OCI-LY7 (cell line): ENCODE results near the gene STX18. TPM values are rescaled to one million over a fixed set of nuclear protein-coding genes. Genes with fewer than 3 reads are reported as not detected.

Source experiments
- BruUV-seq: library from RNA; stranded (reverse); fragments of 400-500 nt; replicated peaks from 2 replicates; lab custom pipeline; 2021; lab: Mats Ljungman, UMichigan
- CTCF ChIA-PET: fragments of 300-600 bp; sonication (Branson Sonifier 250); formaldehyde crosslinking; loops from one replicate; lab custom pipeline; 2022; ENCODE audit warnings: antibody characterized with exemption; ENCODE audit not compliant: unreplicated experiment; lab: Charles Lee
- POLR2A ChIA-PET: fragments of 300-600 bp; sonication (Branson Sonifier 250); formaldehyde crosslinking; loops from one replicate; lab custom pipeline; 2022; ENCODE audit warnings: antibody characterized with exemption; lab: Charles Lee
- DNase-seq: peaks from one replicate; pipeline ENCODE4 v3.0.0-alpha.2; 2015; ENCODE audit warnings: low spot score
- H2AFZ ChIP-seq: fragments of 200-600 bp; sonication (generic), shearing (Covaris generic); 2 replicates; pipeline ENCODE4 v1.6.1; 2014; ENCODE audit warnings: mild to moderate bottlenecking, antibody characterized with exemption, low read length, moderate library complexity
- H3K27ac ChIP-seq: fragments of 200-600 bp; sonication (generic); 2 replicates; pipeline ENCODE4 v1.5.1; 2014; ENCODE audit warnings: mixed run types, low read depth, mild to moderate bottlenecking, moderate library complexity, low read length, inconsistent platforms; ENCODE audit not compliant: poor library complexity, severe bottlenecking
- H3K36me3 ChIP-seq: fragments of 200-600 bp; sonication (generic); 2 replicates; pipeline ENCODE4 v1.6.1; 2014; ENCODE audit warnings: mild to moderate bottlenecking, antibody characterized with exemption, low read length, moderate library complexity, mixed read lengths; ENCODE audit not compliant: insufficient read depth
- H3K4me1 ChIP-seq: fragments of 200-600 bp; sonication (generic); 2 replicates; pipeline ENCODE4 v1.5.1; 2014; ENCODE audit warnings: mild to moderate bottlenecking, low read length; ENCODE audit not compliant: insufficient read depth, poor library complexity, severe bottlenecking
- H3K4me2 ChIP-seq: fragments of 200-600 bp; sonication (generic); 2 replicates; pipeline ENCODE4 v1.6.1; 2014; ENCODE audit warnings: mild to moderate bottlenecking, low read length
- H3K4me3 ChIP-seq: fragments of 200-600 bp; sonication (generic); 2 replicates; pipeline ENCODE4 v1.5.1; 2014; ENCODE audit warnings: mild to moderate bottlenecking, low read depth, low read length; ENCODE audit not compliant: poor library complexity, severe bottlenecking
- H3K79me2 ChIP-seq: fragments of 200-600 bp; sonication (generic); 2 replicates; pipeline ENCODE4 v1.6.1; 2016; ENCODE audit warnings: low read depth, mild to moderate bottlenecking, low read length, moderate library complexity, mixed read lengths; ENCODE audit not compliant: insufficient read depth
- H3K9me2 ChIP-seq: fragments of 200-600 bp; sonication (generic); 2 replicates; pipeline ENCODE4 v1.6.1; 2016; ENCODE audit warnings: mild to moderate bottlenecking, low read length, mixed read lengths; ENCODE audit not compliant: insufficient read depth
- H3K9me3 ChIP-seq: fragments of 200-600 bp; sonication (generic); 2 replicates; pipeline ENCODE4 v1.6.1; 2014; ENCODE audit warnings: mild to moderate bottlenecking, mixed run types, low read length, mixed read lengths
- H4K20me1 ChIP-seq: fragments of 200-600 bp; sonication (generic); 2 replicates; pipeline ENCODE4 v1.6.1; 2014; ENCODE audit warnings: mild to moderate bottlenecking, antibody characterized with exemption, low read length, moderate library complexity, mixed read lengths; ENCODE audit not compliant: insufficient read depth
- EZH2phosphoT487 ChIP-seq: fragments of 200-600 bp; sonication (generic); IDR thresholded peaks from 2 replicates; pipeline ENCODE4 v1.6.1; 2018; ENCODE audit warnings: low read depth, borderline replicate concordance, mild to moderate bottlenecking, mixed run types, antibody characterized with exemption, low read length, moderate library complexity, mixed read lengths
- intact Hi-C: fragments of 100-400 bp; cut with micrococcal nuclease; formaldehyde crosslinking; loops from one replicate; pipeline ENCODE4 v1.10.0; 2022; ENCODE audit not compliant: unreplicated experiment
- total RNA-seq, 2 experiments: library from RNA; depleted of rRNA in 1 of 2; stranded (reverse); fragments of >200 nt in 1 of 2; shearing (Covaris generic) in 1 of 2; gene quantifications; 2 replicates each; pipeline ENCODE4 v1.2.3, GENCODE V29; 2014 to 2022
- TF ChIP-seq, protein P1 (sequence below): fragments of 200-600 bp; sonication (generic); conservative IDR thresholded peaks from 2 replicates; pipeline ENCODE4 v1.5.1; 2014; ENCODE audit warnings: mild to moderate bottlenecking, antibody characterized with exemption, low read length, moderate library complexity, mixed read lengths

STX18 gene
- total RNA-seq, 2 experiments from 2014 or later = 30.6 to 35.2 TPM

DNA sequence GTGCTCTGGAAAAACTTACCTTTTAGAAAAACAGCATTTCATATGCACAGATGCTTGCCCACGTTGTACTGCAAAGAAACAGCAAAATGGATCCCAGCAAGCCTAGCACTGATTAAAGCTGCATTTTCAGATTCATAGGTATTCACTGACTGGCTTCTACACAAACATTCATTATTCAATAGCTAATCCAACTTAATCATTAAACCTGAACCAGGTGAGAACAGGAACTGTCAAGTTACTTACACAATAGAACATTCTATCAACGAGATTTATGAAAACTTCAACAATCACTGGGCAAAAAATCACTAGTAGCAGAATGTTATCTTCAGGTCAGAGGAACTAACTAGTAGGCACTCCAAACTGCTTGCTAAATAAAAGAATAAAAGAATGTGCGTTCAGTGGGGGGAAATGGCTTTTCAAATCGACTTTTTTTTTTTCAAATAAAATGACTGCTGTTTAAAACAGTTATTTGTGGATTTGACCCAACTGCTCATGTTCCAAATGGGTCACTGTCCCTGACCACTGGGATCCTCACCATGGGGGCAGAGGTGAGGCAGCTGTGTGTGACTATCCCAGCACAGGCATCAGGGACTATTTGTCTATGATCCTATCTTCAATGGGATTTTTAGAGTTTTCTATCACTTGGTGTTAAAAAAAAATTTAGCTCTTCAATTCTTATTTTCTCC lies 42.3 kb downstream of the STX18 start:
- POLR2A ChIA-PET = interaction anchor here (0.7 to 1.4 kb wide), 3 partner anchors 24 to 44 kb away, joined by 3 to 4 read pairs (median 3); no protein-coding TSS in a partner anchor
- Histone ChIP-seq H4K20me1 (no peaks in the 10 kb centered on the region), H3K79me2 (peaks cover 6% of the 10 kb centered on the region; the same call in 1 of the 2 replicates), H3K9me3 (no peaks in the 10 kb centered on the region), H3K4me3 (no peak overlapping the region), H3K4me1 (peaks cover 16% of the 10 kb centered on the region), H3K4me2 (no peak overlapping the region), H3K9me2 (no peaks in the 10 kb centered on the region), H3K27ac (no peak overlapping the region), H2AFZ (no peak overlapping the region), H3K36me3 (no peaks in the 10 kb centered on the region)
- CTCF ChIA-PET = no interaction called here
- TF ChIP-seq, protein P1, sequence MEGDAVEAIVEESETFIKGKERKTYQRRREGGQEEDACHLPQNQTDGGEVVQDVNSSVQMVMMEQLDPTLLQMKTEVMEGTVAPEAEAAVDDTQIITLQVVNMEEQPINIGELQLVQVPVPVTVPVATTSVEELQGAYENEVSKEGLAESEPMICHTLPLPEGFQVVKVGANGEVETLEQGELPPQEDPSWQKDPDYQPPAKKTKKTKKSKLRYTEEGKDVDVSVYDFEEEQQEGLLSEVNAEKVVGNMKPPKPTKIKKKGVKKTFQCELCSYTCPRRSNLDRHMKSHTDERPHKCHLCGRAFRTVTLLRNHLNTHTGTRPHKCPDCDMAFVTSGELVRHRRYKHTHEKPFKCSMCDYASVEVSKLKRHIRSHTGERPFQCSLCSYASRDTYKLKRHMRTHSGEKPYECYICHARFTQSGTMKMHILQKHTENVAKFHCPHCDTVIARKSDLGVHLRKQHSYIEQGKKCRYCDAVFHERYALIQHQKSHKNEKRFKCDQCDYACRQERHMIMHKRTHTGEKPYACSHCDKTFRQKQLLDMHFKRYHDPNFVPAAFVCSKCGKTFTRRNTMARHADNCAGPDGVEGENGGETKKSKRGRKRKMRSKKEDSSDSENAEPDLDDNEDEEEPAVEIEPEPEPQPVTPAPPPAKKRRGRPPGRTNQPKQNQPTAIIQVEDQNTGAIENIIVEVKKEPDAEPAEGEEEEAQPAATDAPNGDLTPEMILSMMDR = no peak
- TF ChIP-seq EZH2phosphoT487 = no peak
- no TSS peak for BruUV-seq
- intact Hi-C loops = loop anchor here (10.0 kb wide), 1 partner anchor 1555 kb away; no protein-coding TSS in a partner anchor
- no peak for DNase-seq

GRCh38 chr4:4496592-4497372 lies 45.1 kb downstream of the STX18 start:
- H2AFZ ChIP-seq = no peak overlapping the region
- intact Hi-C loops = no loop called here
- BruUV-seq = no TSS peak
- no peak overlapping the region for H3K4me3 ChIP-seq
- CTCF ChIA-PET = no interaction called here
- H3K4me2 ChIP-seq = no peak overlapping the region
- H4K20me1 ChIP-seq = no peaks in the 10 kb centered on the region
- no peak overlapping the region for H3K27ac ChIP-seq
- H3K9me2 ChIP-seq = no peaks in the 10 kb centered on the region
- H3K36me3 ChIP-seq = no peaks in the 10 kb centered on the region
- POLR2A ChIA-PET = interaction anchor here (1.0 kb wide), 1 partner anchor 11 kb away, joined by 3 read pairs; no protein-coding TSS in a partner anchor
- no peaks in the 10 kb centered on the region for H3K9me3 ChIP-seq
- DNase-seq = no peak
- peaks cover 10% of the 10 kb centered on the region for H3K79me2 ChIP-seq
- peaks cover 19% of the 10 kb centered on the region for H3K4me1 ChIP-seq
- TF ChIP-seq EZH2phosphoT487 = no peak
- TF ChIP-seq, protein P1 = no peak
